HCT116 (cell line): Measurements from ENCODE around the gene ATN1. TPM values are rescaled to one million over a fixed set of nuclear protein-coding genes. Genes with fewer than 3 reads are reported as not detected.
A peak's percentile ranks its signal among the peaks of the same experiment; 100 is the strongest.

Experiments
- ATAC-seq: fragments of 200-7000 bp; cut with Tn5 transposase; 2 replicates; pipeline ENCODE4 v1.9.1; 2020; ENCODE audit warnings: mild to moderate bottlenecking, moderate library complexity
- BruUV-seq: library from RNA; stranded (reverse); fragments of 400-500 nt; replicated peaks from 2 replicates; lab custom pipeline; 2021; lab: Mats Ljungman, UMichigan
- CTCF ChIA-PET: fragments of 300-600 bp; sonication (Branson Sonifier 250); formaldehyde crosslinking; loops from one replicate; lab custom pipeline; 2021; ENCODE audit warnings: antibody characterized with exemption; lab: Charles Lee
- POLR2A ChIA-PET: fragments of 300-600, 350-600 bp; sonication (Branson Sonifier 250); formaldehyde crosslinking; loops from one replicate; lab custom pipeline; 2021; ENCODE audit warnings: antibody characterized with exemption; lab: Charles Lee
- RAD21 ChIA-PET, 2 experiments: fragments of 300-600 bp; sonication (Branson Sonifier 250); formaldehyde crosslinking; loops; one replicate each; lab custom pipeline; 2023; ENCODE audit warnings: low total read pairs in 2 of 2; ENCODE audit not compliant: uncharacterized antibody in 2 of 2, unreplicated experiment in 2 of 2, low non-redundant PET in 1 of 2; lab: Charles Lee
- DNase-seq: peaks from one replicate; pipeline ENCODE4 v3.0.0-alpha.2; 2010; ENCODE audit warnings: low read depth, low spot score
- H2AFZ ChIP-seq: fragments of 200-600 bp; shearing (Covaris generic), sonication (generic); 2 replicates; pipeline ENCODE4 v1.6.1; 2017; ENCODE audit warnings: low read depth, mixed run types, mixed read lengths, antibody characterized with exemption, low read length; ENCODE audit not compliant: poor library complexity, severe bottlenecking
- H3K27ac ChIP-seq: 2 replicates; pipeline ENCODE4 v1.5.1; 2012; ENCODE audit warnings: low read depth, low read length
- H3K27me3 ChIP-seq: fragments of 200-600 bp; sonication (generic); 2 replicates; pipeline ENCODE4 v1.6.1; 2016; ENCODE audit warnings: mixed run types, low read length, mixed read lengths; ENCODE audit not compliant: insufficient read depth
- H3K36me3 ChIP-seq, 2 experiments: fragments of 200-500 bp in 1 of 2; fragments of 200-600 bp in 1 of 2; sonication (Bioruptor generic) in 1 of 2; sonication (generic) in 1 of 2; 2 replicates each; pipeline versions ENCODE4 v1.5.1 to v1.6.1; 2014 to 2016; ENCODE audit warnings: low read length in 2 of 2, inconsistent platforms in 1 of 2, mixed read lengths in 1 of 2, mixed run types in 1 of 2; ENCODE audit not compliant: insufficient read depth in 2 of 2, control insufficient read depth in 1 of 2
- H3K4me1 ChIP-seq, 2 experiments: fragments of 200-600 bp in 1 of 2; sonication (generic) in 1 of 2; 2 replicates each; pipeline versions ENCODE4 v1.5.1 to v1.6.1; 2012 to 2017; ENCODE audit warnings: low read length in 2 of 2, inconsistent platforms in 1 of 2, mild to moderate bottlenecking in 1 of 2, mixed read lengths in 1 of 2, mixed run types in 1 of 2, moderate library complexity in 1 of 2; ENCODE audit not compliant: insufficient read depth in 2 of 2, control insufficient read depth in 1 of 2
- H3K4me2 ChIP-seq: fragments of 200-600 bp; sonication (generic); 2 replicates; pipeline ENCODE4 v1.6.1; 2017; ENCODE audit warnings: mixed run types, low read length, mixed read lengths
- H3K4me3 ChIP-seq, 2 experiments: fragments of 200-600 bp in 1 of 2; sonication (generic) in 1 of 2; replicated peaks in 1 of 2; 2 replicates each; pipeline ENCODE4 v1.5.1; 2011 to 2016; ENCODE audit warnings: low read length in 2 of 2, control low read depth in 1 of 2, low read depth in 1 of 2, mild to moderate bottlenecking in 1 of 2, mixed read lengths in 1 of 2, mixed run types in 1 of 2
- H3K79me2 ChIP-seq: fragments of 200-600 bp; sonication (generic); 2 replicates; pipeline ENCODE4 v1.6.1; 2017; ENCODE audit warnings: mild to moderate bottlenecking, mixed run types, low read length, moderate library complexity, mixed read lengths; ENCODE audit not compliant: insufficient read depth
- H3K9ac ChIP-seq: fragments of 200-600 bp; sonication (generic); 2 replicates; pipeline ENCODE4 v1.6.1; 2016; ENCODE audit warnings: low read length, mixed read lengths
- H3K9me2 ChIP-seq: fragments of 200-600 bp; sonication (generic), shearing (Covaris generic); 2 replicates; pipeline ENCODE4 v1.6.1; 2017; ENCODE audit warnings: mixed run types, mild to moderate bottlenecking, moderate library complexity; ENCODE audit not compliant: insufficient read depth
- H3K9me3 ChIP-seq, 2 experiments: fragments of 200-500 bp in 1 of 2; fragments of 200-600 bp in 1 of 2; sonication (Bioruptor generic) in 1 of 2; sonication (generic) in 1 of 2; 2 replicates each; pipeline ENCODE4 v1.6.1; 2014 to 2017; ENCODE audit warnings: low read length in 2 of 2, mixed read lengths in 2 of 2, inconsistent platforms in 1 of 2, low read depth in 1 of 2, mild to moderate bottlenecking in 1 of 2, mixed run types in 1 of 2, moderate library complexity in 1 of 2; ENCODE audit not compliant: control insufficient read depth in 1 of 2, insufficient read depth in 1 of 2
- H4K20me1 ChIP-seq: fragments of 200-600 bp; sonication (generic), shearing (Covaris generic); 2 replicates; pipeline ENCODE4 v1.6.1; 2017; ENCODE audit warnings: mixed run types, mild to moderate bottlenecking, moderate library complexity; ENCODE audit not compliant: insufficient read depth
- CEBPB ChIP-seq: IDR thresholded peaks from 2 replicates; pipeline ENCODE4 v1.6.1; 2012; ENCODE audit warnings: low read depth
- EZH2 ChIP-seq: fragments of 200-600 bp; sonication (generic); IDR thresholded peaks from 2 replicates; pipeline ENCODE4 v1.6.1; 2017; ENCODE audit warnings: antibody characterized with exemption, mixed run types
- EZH2phosphoT487 ChIP-seq: fragments of 200-600 bp; IDR thresholded peaks from 2 replicates; pipeline ENCODE4 v1.6.1; 2018; ENCODE audit warnings: antibody characterized with exemption, borderline replicate concordance
- FOSL1 ChIP-seq: IDR thresholded peaks from 2 replicates; pipeline ENCODE4 v1.6.1; 2012; ENCODE audit warnings: low read depth
- JUND ChIP-seq: IDR thresholded peaks from 2 replicates; pipeline ENCODE4 v1.6.1; 2012
- POLR2A ChIP-seq: IDR thresholded peaks from 2 replicates; pipeline ENCODE4 v1.7.0; 2011; ENCODE audit warnings: borderline replicate concordance; ENCODE audit not compliant: insufficient read depth, insufficient read length; ENCODE audit errors: extremely low read depth
- POLR2AphosphoS5 ChIP-seq: IDR thresholded peaks from 2 replicates; pipeline ENCODE4 v1.6.1; 2011; ENCODE audit warnings: mild to moderate bottlenecking, low read depth, low read length, moderate library complexity
- RAD21 ChIP-seq: IDR thresholded peaks from 2 replicates; pipeline ENCODE4 v1.6.1; 2012; ENCODE audit warnings: low read depth, mild to moderate bottlenecking
- SIN3A ChIP-seq: IDR thresholded peaks from 2 replicates; pipeline ENCODE4 v1.6.1; 2012; ENCODE audit warnings: low read depth
- SP1 ChIP-seq: IDR thresholded peaks from 2 replicates; pipeline ENCODE4 v1.6.1; 2012; ENCODE audit warnings: low read depth
- TCF7L2 ChIP-seq: IDR thresholded peaks from 2 replicates; pipeline ENCODE4 v1.7.0; 2011; ENCODE audit warnings: borderline replicate concordance, inconsistent platforms; ENCODE audit not compliant: insufficient read depth, insufficient read length; ENCODE audit errors: extremely low read depth
- YY1 ChIP-seq: IDR thresholded peaks from 2 replicates; pipeline ENCODE4 v1.6.1; 2011; ENCODE audit warnings: low read length, low read depth, moderate library complexity, mild to moderate bottlenecking; ENCODE audit not compliant: insufficient replicate concordance; ENCODE audit errors: extremely low read depth
- ZFX ChIP-seq: fragments of 450-650 bp; IDR thresholded peaks from 2 replicates; pipeline ENCODE4 v1.6.1; 2017
- intact Hi-C: fragments of 100-400 bp; cut with micrococcal nuclease; formaldehyde crosslinking; loops from 2 replicates; pipeline ENCODE4 v1.10.0; 2022
- total RNA-seq: library from RNA; stranded (reverse); gene quantifications from one replicate; pipeline ENCODE4 v1.2.1, GENCODE V29; 2021; ENCODE audit not compliant: unreplicated experiment
- TF ChIP-seq, protein P1 (sequence below): IDR thresholded peaks from 2 replicates; pipeline ENCODE4 v1.6.1; 2011; ENCODE audit warnings: mild to moderate bottlenecking, low read length, moderate library complexity; ENCODE audit not compliant: insufficient replicate concordance; ENCODE audit errors: extremely low read depth
- TF ChIP-seq, protein P2 (sequence below), 3 experiments: fragments of 200-600 bp in 1 of 3; sonication (generic) in 1 of 3; IDR thresholded peaks in 2 of 3; conservative IDR thresholded peaks in 1 of 3; 2 replicates each; pipeline ENCODE4 v1.5.1; 2012 to 2017; ENCODE audit warnings: low read depth in 2 of 3, low read length in 2 of 3, antibody characterized with exemption in 1 of 3, borderline replicate concordance in 1 of 3, control low read depth in 1 of 3, mild to moderate bottlenecking in 1 of 3, mixed read lengths in 1 of 3, mixed run types in 1 of 3, moderate library complexity in 1 of 3; ENCODE audit not compliant: insufficient read depth in 1 of 3
- TF ChIP-seq, protein P3 (sequence below): IDR thresholded peaks from 2 replicates; pipeline ENCODE4 v1.6.1; 2012

ATN1 gene
- total RNA-seq, 1 experiment from 2014 or later, result 104 TPM

DNA sequence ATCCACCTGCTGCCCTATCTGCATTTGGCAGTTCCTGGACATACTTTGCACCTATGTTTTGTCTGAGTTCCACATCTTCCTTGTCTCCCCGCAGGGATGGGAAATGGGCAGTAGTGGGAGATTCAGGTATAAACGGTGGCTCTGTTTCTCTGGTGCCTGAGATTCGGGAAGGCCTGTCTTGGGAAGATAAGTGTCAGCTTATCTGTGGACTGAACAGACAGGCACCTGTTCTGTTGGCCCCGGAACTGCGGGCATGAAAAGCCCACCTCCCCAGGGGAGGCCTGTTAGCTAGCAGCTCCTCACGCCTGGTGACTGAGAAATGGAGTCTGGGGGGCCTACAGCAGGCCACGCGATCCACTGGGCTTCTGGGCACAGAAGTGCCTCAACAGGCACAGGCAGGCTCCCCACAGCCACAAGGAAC, 36.9 kb downstream of the ATN1 start (continued):
- no peak for TF ChIP-seq SIN3A
- no peak for TF ChIP-seq FOSL1
- TF ChIP-seq RAD21, result no peak
- no peak for TF ChIP-seq TCF7L2
- no peak for TF ChIP-seq ZFX
- no peak for TF ChIP-seq JUND
- TF ChIP-seq CEBPB, result no peak
- TF ChIP-seq YY1, result no peak

DNA sequence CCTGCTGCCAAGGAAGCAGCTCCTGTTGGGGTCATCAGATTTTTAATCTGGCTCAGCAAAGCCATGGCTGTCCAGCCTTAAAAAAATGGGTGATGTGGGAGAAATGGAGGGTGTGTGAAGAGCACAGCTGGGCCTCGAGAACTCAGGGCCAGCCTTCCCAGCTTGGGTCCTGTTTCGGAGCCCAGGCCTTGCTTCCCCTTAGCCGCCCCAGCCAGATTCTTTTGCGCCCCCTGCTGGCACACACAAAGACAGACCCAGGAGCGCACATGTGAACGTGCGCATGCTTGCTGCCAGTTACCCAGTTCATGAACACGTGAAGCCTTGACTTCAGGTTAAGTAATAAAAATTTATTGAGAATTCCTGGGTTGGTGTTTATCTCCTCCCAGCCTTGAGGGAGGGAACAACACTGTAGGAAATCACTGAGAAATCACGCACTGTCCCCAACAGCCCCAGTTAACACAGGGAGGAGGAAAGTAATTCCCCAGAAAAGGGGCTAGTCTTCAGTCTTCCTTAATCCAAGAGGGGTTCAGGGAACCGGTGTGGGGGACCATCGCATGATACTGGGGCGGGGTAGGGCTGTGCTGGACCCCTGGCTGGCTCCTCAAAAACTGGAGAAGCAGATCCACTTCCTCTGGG, 37.4 kb downstream of the ATN1 start:
- intact Hi-C loops, result loop anchor here (1.0 to 2.0 kb wide), 2 partner anchors 40 to 92 kb away; partner anchors contain the start of gene SPSB2
- no TSS peak for BruUV-seq

More for the DNA sequence above, 37.4 kb downstream of the ATN1 start:
- Histone ChIP-seq H3K9me3 (no peaks in the 10 kb centered on the region), H3K9ac (peak overlapping the region; percentile 100), H3K27ac (peak overlapping the region; percentile 97), H3K4me3 (peak overlapping the region; percentile 96 to 99), H4K20me1 (peaks cover 8% of the 10 kb centered on the region; the same call in 1 of the 2 replicates), H2AFZ (no peak overlapping the region), H3K27me3 (no peaks in the 10 kb centered on the region), H3K4me2 (peak overlapping the region; percentile 87), H3K9me2 (no peaks in the 10 kb centered on the region), H3K4me1 (peaks cover 39 to 79% of the 10 kb centered on the region in 2 experiments), H3K36me3 (peaks cover 21 to 39% of the 10 kb centered on the region in 2 experiments; a peak in 2 of 4 replicates), H3K79me2 (peaks cover 70% of the 10 kb centered on the region)
- DNase-seq, result peak; percentile 79
- POLR2A ChIA-PET, result interaction anchor here (0.9 to 9.9 kb wide), 6 partner anchors 18 to 144 kb away, joined by 3 to 269 read pairs (median 10); partner anchors contain the start of genes C12orf57, C1RL, LPCAT3 and RNU7-1
- CTCF ChIA-PET, result interaction anchor here (0.6 to 6.0 kb wide), 10 partner anchors 13 to 143 kb away, joined by 3 to 101 read pairs (median 3); partner anchors contain the start of genes C12orf57, PTPN6, RNU7-1 and SPSB2
- TF ChIP-seq EZH2phosphoT487 (no peak), RAD21 (no peak), YY1 (peak; percentile 45), POLR2A (peak; percentile 56), EZH2 (no peak), POLR2AphosphoS5 (peak; percentile 83), SP1 (no peak), ZFX (peak; percentile 57; the same call in 1 of the 2 replicates), TCF7L2 (peak; percentile 13)
- TF ChIP-seq, protein P1, sequence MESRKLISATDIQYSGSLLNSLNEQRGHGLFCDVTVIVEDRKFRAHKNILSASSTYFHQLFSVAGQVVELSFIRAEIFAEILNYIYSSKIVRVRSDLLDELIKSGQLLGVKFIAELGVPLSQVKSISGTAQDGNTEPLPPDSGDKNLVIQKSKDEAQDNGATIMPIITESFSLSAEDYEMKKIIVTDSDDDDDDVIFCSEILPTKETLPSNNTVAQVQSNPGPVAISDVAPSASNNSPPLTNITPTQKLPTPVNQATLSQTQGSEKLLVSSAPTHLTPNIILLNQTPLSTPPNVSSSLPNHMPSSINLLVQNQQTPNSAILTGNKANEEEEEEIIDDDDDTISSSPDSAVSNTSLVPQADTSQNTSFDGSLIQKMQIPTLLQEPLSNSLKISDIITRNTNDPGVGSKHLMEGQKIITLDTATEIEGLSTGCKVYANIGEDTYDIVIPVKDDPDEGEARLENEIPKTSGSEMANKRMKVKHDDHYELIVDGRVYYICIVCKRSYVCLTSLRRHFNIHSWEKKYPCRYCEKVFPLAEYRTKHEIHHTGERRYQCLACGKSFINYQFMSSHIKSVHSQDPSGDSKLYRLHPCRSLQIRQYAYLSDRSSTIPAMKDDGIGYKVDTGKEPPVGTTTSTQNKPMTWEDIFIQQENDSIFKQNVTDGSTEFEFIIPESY, result peak; percentile 64
- TF ChIP-seq, protein P2, sequence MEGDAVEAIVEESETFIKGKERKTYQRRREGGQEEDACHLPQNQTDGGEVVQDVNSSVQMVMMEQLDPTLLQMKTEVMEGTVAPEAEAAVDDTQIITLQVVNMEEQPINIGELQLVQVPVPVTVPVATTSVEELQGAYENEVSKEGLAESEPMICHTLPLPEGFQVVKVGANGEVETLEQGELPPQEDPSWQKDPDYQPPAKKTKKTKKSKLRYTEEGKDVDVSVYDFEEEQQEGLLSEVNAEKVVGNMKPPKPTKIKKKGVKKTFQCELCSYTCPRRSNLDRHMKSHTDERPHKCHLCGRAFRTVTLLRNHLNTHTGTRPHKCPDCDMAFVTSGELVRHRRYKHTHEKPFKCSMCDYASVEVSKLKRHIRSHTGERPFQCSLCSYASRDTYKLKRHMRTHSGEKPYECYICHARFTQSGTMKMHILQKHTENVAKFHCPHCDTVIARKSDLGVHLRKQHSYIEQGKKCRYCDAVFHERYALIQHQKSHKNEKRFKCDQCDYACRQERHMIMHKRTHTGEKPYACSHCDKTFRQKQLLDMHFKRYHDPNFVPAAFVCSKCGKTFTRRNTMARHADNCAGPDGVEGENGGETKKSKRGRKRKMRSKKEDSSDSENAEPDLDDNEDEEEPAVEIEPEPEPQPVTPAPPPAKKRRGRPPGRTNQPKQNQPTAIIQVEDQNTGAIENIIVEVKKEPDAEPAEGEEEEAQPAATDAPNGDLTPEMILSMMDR (IDR thresholded peaks at IDR 0.05 in 2 of 3, conservative IDR thresholded peaks at IDR 0.05 in 1 of 3; ENCODE audit: borderline replicate concordance in 1 of 3, insufficient read depth in 1 of 3, low read depth in 2 of 3, low read length in 2 of 3), result peak in 2 of 3 experiments; percentile 92 to 96; a peak in 4 of 6 replicates
- TF ChIP-seq, protein P3, sequence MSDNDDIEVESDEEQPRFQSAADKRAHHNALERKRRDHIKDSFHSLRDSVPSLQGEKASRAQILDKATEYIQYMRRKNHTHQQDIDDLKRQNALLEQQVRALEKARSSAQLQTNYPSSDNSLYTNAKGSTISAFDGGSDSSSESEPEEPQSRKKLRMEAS, result no peak
- peak; percentile 31 for ATAC-seq
- RAD21 ChIA-PET, result interaction anchor here in 1 of 2 experiments (0.6 to 0.8 kb wide), 2 partner anchors 19 to 21 kb away, joined by 3 to 4 read pairs; partner anchors contain the start of gene C12orf57
